Effector CD4-positive, alpha-beta T cell (primary cell): ENCODE data around the gene SGTA.
"Not testable (repeated sequence)": the region's sequence is repeated elsewhere in the genome, so short reads cannot be mapped to it uniquely, and the experiment has no call there.

ENCODE experiments used
- DNase-seq: peaks from one replicate; pipeline ENCODE4 v3.0.0-alpha.2; 2020
- total RNA-seq: gene quantifications from one replicate; lab custom pipeline; 2026; lab: John Stamatoyannopoulos, UW

Gene SGTA
- 42.8 reads per million, percentile 65 among the genes with 10 or more reads in this experiment for total RNA-seq

DNA sequence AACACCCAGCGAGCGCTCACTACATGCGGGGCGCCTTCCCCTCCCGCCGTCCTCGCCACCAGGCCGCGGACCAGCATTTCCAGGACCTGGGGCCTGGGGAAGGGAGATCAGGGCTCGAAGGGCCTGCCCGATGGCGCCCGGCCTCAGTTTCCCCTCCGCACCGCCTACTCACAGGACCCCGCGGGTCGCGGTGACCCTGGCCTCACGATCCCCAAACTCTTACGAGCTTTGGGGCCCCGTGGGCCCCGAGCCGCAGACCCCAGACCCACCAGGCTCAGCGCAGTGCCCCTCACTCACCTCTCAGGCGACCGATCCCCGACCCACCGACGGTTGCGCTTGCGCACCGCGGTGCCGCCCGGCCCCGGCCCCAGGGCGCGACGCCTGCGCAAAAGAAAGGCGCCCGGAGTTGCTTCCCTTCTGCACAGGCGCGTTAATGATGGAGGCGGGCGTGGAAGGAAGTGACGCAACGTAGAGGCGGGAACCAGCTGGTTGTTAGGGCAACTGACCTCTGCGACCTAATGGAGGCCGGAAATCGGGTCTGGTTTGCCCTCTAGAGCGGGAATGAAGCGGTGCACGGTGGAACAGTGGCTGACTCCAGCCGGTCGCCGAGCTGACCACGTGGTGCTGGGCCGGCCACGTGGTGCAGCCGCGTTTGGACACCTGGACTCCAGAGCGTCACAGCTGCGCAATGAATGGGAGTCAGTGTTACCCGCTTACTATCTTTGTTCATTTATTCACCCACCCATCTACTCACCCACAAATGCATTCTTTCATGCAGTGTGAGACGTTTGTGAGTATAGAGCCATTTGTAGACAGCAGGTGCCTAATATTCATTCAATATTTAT lies at the start of gene SGTA:
SGTA (minus strand) TSS at position 338 of the 845 bp plus-strand sequence. CDS start 14,205 bp downstream, outside the sequence.
- peak; percentile 90 for DNase-seq

DNA sequence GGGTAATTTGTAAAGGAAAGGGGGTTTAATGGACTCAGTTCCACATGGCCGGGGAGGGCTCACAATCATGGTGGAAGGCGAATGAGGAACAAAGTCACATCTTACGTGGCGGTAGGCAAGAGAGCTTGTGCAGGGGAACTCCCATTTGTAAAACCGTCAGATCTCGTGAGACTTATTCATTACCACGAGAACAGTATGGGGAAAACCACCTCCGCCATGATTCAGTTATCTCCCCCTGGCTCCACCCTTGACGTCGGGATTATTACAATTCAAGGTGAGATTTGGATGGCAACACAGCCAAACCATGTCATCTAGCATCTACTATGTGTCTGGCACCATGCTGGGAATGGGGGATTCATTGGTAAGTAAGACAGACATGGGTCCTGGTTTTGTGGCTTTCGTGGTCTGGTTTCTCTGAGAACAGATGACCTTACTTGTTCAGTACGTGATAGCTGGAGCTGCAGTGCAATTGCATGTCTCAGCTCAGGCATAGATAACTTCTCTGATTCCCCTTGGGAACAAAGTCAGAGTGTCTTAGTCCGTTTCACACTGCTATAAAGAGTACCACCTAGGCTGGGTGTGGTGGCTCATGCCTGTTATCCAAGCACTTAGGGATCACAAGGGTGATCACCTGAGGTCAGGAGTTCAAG lies 44.9 kb upstream of the SGTA start:
- no peak for DNase-seq

DNA sequence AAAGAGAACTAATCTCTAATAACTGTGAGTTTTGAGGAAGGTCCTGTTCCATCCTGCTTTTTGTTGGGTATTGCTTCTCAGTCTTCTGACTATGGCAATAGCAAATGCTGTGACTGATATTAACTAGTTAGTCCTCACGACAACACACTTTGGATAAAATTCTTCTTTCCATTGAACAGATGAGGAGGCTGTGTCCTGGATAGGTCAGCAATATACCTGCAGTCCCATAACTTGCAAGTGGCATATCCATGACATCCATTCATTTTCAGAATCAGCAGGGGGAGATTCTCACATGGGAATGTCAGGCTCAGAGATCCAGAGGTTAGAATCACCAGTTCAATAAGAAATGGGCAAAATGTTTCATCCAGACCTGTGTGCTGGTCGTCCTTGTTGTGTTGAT lies 43.9 kb upstream of the SGTA start:
- no peak for DNase-seq

DNA sequence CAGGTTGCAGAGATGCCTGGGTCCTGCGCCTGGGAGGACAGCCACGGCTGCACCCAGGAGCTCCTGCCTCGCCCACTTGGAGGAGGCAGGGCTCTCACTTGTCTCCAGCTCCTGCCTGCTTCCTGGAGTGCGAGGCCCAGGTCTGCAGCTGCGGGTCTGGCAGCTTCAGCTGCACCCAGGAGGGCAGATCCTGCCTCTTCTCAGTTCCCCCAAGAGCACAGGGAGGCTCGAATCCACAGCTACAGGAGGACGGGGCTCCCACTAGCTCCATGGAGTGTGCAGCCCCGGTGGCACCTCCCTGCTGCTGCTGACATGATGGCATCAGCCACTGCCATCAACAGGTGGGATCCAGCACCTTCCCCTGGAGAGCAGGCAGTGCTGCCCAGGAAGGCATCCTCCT lies 41.1 kb upstream of the SGTA start:
- DNase-seq = no peak

DNA sequence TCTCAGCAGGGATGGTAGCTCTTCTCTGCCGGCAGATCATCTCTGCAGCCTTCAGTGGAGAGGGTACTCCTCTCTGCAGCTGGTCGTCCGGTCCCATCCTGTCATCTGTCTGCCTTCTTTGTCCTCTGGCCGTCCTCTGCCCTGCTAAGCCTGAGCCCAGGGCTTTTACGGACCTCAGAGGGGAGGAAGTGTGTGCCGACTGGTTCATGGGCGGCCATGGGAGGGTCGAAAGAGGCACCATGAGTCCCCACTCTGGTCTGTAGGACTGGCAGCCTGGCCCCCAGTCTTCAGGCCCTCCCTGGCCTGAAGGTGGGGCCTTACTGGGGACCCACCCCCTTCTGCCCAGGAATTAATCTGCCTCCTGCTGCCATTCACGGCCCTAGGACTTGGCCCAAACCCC lies 40.6 kb upstream of the SGTA start:
- DNase-seq = no peak

DNA sequence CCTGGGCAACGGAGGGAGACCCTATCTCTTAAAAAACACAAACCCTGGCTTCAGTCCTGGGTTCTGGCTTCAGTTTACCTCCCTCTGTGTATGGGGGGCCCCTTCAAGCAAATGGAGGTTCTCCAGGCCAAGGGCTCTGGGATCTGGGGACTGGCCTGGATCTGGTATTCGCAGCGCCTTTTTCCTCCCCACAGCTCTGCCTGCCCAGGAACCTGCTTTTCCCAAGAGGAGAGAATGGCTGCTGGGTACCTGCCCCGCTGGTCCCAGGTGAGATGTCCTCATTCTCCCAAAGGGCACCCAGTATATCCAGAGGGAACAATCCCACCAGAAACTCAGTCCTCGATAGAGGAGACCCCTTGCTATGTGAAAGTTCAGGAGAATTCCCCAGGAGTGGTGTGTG lies 39.8 kb upstream of the SGTA start:
- no peak for DNase-seq

DNA sequence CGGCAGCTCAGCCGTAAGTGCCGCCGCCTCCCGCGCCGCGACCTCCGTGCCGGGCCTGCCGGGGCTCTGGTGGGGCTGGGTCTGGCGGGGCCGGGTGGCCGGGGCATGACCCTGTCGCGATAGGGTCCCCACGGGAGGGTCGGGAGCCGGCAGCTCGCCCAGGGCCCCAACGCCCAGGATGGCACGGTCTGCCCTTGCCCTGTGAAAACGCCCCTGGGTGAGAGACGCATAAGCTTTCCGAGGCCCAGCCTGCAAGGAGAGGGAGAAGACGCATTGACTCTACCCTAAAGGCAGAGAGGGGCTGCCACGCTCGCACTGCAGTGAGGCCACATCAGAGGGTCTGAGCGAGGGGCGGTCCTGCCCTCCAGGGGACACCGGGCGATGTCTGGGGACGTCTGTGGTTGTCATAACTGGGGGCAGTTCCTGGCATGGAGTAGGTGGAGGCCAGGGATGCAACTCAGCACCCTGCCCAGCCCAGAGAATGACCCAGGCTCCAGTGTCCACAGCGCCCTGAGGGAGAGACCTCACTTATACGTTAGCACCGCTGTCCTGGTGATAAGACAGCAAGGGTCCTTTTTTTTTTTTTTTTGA lies 37.1 kb upstream of the SGTA start:
- no peak for DNase-seq

DNA sequence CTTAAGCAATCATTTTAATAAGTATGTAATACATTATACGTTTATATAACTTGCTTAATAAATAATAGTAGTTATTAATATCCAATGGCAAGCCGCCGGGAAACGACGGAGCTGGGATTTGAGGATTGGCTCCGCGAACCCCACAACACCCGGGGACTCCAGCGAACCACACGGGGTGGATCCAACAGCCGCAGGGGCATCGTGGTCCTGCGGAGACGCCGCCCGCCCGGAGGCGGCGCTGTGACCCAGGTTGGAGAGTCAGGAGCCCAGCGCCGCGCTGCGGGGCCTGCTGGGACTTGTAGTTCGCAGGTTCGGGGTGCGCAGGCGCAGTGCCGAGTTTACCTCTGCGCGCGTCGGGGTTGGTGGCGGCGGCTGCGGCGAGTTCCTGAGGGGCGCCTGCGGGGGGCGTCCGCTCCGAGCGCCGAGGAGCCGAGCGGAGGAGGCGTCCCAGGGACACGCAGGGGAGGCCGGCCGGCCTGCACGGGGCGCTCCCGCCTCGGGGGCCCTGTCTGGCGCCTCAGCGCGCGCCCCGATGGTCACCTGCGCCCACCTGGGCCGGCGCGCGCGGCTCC lies 36.6 kb upstream of the SGTA start, which contains the start of gene ZNF554:
ZNF554 (plus strand) TSS at position 329 of the 572 bp plus-strand sequence; CDS start at position 533, 204 bp downstream.
- peak; percentile 99 for DNase-seq

DNA sequence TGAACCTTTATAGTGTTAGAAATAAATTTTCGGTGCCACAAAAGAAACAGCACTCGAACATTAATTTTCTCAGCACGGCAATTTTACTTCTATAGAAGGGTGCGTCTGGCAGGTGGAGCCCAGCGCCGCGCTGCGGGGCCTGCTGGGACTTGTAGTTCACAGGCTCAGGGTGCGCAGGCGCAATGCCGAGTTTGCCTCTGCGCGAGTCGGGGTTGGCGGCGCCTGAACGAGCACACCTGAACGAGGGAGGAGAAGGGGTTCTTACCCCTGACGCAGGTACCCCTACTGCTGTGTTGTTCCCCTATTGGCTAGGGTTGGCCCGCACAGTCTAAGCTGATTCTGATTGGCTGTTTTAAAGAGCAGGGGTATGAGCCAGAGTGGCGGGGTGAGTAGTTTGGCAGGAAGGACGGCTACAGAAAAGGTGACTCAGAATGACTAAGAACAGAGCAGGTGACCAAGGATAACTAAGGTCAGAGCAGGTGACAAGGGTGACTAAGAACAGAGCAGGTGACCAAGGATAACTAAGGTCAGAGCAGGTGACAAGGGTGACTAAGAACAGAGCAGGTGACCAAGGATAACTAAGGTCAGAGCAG lies 34.3 kb upstream of the SGTA start:
- not testable (repeated sequence) for DNase-seq

DNA sequence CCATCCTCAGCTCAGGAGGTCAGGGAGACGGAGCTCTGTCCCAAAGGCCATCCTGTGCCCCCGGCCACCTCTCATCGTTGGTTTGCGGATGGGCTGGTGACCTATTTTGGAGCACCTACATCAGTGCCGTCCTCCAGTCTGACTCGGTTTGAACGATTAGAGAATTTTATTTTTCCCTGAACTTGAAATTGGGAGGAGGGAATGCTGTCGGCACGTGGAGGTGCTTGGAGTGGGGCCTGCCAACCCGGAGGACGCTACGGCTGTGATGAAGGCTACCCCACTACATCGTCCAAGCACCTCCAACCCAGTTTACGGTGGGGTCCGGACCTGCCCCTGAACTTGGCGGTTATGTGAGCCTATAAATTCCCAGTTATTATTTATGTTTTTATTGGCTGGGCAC lies 33.6 kb upstream of the SGTA start:
- no peak for DNase-seq

DNA sequence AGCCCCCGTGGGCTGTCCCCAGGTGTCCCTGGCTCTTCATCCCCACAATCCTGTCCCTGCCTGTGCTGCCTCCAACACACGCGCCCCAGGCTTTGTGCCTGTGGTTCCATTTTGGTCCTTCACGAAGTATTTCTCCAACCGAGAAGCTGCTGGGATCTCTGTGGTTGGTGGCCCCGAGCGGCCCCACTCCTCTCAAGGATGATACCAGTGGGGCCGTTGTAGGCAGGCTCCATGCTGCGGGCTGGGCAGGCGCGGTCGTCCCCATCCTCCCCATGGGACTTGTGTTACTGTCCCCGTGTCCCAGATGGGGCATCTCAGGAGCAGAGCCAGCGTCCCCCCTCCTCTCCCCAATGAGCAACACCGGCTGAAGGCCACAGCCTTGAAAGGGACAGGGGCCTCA lies 32.9 kb upstream of the SGTA start:
- no peak for DNase-seq

- no peak for DNase-seq
Observed at GRCh38 chr19:2815191-2815614, 32.1 kb upstream of the SGTA start.

DNA sequence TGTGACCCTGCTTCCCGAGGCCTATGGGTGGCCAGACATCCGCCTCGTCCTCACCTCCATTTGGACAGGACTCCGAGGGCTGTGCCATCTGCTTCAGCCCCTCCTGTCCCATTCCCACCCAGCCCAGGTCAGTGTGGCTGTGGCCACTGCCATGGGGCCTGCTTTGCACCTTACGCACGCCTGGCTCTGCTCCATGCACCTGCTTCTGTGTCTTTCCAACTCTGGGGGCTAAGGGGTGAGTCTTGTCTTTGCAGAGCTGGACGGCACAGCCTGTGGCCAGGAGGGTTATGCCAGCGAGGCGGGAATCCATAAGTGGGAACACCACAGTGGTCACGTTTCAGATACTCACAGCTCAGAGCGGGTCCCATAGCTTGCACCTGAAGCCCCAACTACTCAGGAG lies 31.4 kb upstream of the SGTA start:
- DNase-seq = no peak

- DNase-seq = no peak
Observed at GRCh38 chr19:2813235-2814160, 30.4 kb upstream of the SGTA start.

DNA sequence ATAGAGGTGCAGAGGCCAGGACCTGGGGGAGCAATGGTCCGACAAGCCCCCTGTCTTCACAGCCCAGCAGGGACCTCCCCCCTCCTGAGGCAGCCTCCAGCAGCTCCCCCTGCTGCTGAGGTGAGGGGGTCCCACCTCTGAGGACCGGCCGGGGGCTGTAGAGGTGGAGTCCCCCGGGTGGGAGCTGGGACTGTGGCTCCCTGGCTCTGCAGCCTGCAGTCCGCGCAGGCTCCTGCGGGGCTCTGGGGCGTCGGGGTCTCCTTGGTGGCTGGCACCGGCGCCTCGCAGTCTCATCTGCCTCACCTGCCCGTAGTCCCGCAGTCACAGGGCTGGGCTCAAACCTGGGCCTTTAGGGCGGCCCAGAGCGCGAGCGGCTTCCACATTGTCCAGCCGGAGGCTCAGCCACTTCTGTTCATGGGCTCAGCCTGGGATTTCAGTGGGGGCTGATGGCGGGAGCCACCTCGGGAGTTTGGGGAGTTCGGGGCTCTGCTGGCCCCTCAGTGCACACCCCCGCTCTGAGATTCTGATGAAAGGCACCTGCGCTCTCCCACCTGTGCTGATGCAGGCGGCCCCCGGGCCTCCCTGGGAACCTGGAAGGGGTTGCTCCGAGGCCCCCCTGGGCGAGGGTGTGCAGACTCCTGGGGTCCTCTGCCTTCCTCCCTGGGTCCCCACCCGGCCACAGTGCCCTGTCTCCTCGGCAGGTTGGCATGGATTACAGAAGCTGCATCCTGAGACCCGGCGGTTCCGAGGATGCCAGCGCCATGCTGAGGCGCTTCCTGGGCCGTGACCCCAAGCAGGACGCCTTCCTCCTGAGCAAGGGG lies 29.6 kb upstream of the SGTA start:
- no peak for DNase-seq

GRCh38 chr19:2811735-2812413 lies 28.8 kb upstream of the SGTA start:
- DNase-seq = no peak

DNA sequence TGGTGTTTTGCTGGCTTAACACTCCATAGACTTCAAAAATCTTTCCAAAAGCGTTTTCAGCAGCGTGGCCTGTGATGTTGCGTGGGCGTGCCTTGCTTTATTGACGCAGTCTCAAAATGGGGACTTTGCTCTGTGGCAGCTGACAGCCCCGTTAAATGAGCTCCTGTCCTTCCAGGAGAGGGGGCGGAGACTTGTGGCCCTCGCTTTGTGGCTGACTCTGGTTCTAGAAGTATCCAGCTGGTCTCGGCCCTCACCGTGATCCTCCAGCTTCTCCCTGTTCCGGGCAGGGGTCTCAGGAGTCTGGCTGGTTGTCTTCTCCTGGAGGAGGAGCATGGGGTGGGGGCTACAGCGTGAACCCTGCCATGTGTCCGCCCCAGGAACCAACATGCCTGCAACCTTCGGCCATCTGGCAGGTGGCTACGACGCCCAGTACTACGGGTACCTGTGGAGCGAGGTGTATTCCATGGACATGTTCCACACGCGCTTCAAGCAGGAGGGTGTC lies 28.2 kb upstream of the SGTA start:
- DNase-seq = no peak

GRCh38 chr19:2810141-2811091 lies 27.3 kb upstream of the SGTA start:
- DNase-seq = no peak
